Bronchial epithelial cell (primary cell): ENCODE results near the gene SCYGR8. TPM values are rescaled to one million over a fixed set of nuclear protein-coding genes. Genes with fewer than 3 reads are reported as not detected.
A peak's percentile ranks its signal among the peaks of the same experiment; 100 is the strongest.
"Not testable (repeated sequence)": the region's sequence is repeated elsewhere in the genome, so short reads cannot be mapped to it uniquely, and the experiment has no call there.

ENCODE experiments used
- DNase-seq: peaks from one replicate; pipeline ENCODE4 v3.0.0-alpha.2; 2010; ENCODE audit warnings: low read depth
- FAIRE-seq: peaks from 2 replicates; lab custom pipeline; 2011; peaks lifted over from hg19 to GRCh38; lab: Jason Lieb, UNC
- H3K27me3 ChIP-seq: 2 replicates; pipeline ENCODE4 v1.5.1; 2011; ENCODE audit warnings: low read length; ENCODE audit not compliant: control insufficient read depth, insufficient read depth
- H3K36me3 ChIP-seq: 2 replicates; pipeline ENCODE4 v1.5.1; 2011; ENCODE audit warnings: low read length; ENCODE audit not compliant: control insufficient read depth, insufficient read depth
- H3K4me3 ChIP-seq: 2 replicates; pipeline ENCODE4 v1.5.1; 2011; ENCODE audit warnings: mild to moderate bottlenecking, low read depth, low read length, control low read depth
- total RNA-seq: library from RNA; depleted of rRNA; stranded (reverse); fragments of >200 nt; gene quantifications from 2 replicates; pipeline ENCODE4 v1.2.1, GENCODE V29; 2014
- TF ChIP-seq, protein P1 (sequence below): IDR thresholded peaks from 2 replicates; pipeline ENCODE4 v1.5.1; 2011; ENCODE audit warnings: mild to moderate bottlenecking, moderate library complexity, low read length, control low read depth, inconsistent platforms; ENCODE audit not compliant: insufficient read depth, severe bottlenecking

Gene SCYGR8
- total RNA-seq, 1 donor from 2014 or later = not detected

DNA sequence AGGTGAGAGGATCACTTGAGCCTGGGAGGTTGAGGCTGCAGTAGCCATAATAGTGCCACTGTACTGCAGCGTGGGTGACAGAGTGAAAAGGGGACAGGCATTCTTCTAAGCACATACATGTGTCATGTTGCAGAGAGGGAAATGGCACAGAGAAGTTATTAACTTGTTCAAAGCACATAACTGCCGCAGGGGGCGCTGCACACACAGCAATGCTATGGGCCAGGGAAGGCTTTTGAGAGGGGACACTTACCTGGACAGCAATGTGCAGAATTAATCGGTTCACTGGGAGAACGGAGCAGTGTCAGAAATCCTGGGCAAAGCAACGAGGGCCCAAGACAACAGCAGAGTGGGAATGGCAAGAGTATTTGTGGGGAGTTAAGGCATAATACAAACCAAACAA, 2.4 kb downstream of the SCYGR8 start:
- FAIRE-seq = no peak
- H3K36me3 ChIP-seq = no peaks in the 10 kb centered on the region
- H3K4me3 ChIP-seq = no peak overlapping the region
- H3K27me3 ChIP-seq = no peaks in the 10 kb centered on the region
- TF ChIP-seq, protein P1, sequence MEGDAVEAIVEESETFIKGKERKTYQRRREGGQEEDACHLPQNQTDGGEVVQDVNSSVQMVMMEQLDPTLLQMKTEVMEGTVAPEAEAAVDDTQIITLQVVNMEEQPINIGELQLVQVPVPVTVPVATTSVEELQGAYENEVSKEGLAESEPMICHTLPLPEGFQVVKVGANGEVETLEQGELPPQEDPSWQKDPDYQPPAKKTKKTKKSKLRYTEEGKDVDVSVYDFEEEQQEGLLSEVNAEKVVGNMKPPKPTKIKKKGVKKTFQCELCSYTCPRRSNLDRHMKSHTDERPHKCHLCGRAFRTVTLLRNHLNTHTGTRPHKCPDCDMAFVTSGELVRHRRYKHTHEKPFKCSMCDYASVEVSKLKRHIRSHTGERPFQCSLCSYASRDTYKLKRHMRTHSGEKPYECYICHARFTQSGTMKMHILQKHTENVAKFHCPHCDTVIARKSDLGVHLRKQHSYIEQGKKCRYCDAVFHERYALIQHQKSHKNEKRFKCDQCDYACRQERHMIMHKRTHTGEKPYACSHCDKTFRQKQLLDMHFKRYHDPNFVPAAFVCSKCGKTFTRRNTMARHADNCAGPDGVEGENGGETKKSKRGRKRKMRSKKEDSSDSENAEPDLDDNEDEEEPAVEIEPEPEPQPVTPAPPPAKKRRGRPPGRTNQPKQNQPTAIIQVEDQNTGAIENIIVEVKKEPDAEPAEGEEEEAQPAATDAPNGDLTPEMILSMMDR = peak; percentile 30
- DNase-seq = peak; percentile 8

DNA sequence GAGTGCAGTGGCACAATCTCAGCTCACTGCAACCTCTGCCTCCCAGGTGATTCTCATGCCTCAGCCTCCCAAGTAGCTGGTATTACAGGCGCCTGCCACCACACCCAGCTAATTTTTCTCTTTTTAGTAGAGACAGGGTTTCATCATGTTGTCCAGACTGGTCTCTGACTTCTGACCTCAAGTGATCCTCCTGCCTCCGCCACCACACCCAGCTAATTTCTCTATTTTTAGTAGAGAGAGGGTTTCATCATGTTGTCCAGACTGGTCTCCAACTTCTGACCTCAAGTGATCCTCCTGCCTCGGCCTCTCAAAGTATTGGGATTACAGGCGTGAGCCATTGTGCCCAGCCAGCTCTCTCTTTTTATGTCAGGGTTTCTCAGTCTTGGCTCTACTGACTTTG, 10.6 kb downstream of the SCYGR8 start:
- FAIRE-seq, DNase-seq, H3K36me3 ChIP-seq, H3K4me3 ChIP-seq, H3K27me3 ChIP-seq: not testable (repeated sequence)

DNA sequence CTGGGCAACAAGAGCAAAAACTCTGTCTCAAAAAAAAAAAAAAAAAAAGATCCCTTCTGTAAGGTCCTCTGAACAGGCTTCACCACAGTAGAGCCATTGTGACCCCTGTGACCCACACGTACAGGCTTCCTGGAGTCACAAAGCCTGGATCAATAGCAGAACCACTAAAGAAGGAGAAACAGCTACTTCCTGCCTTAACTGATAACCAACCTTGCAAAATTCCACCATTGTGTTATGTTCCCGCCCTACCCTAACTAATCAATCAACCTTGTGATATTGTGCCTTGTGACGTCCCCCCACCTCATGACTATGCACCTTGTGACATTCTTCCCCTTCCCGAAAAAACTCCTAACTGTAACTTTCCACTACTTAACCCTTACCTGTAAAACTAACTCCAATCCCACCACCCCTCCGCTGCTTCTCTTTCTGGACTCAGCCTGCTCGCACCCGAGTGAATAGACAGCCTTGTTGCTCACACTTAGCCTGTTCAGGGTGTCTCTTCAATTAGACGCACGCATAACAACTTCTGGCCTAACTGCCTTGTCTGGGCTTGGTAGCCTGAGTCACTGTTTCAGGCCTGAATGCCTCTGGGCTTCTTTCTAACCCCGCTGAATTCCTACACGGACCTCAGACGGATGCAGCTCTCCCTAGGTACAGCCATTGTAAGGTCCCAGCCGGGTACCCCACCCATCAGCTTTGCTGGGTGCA, 13.9 kb downstream of the SCYGR8 start:
- DNase-seq (peak; percentile 73), FAIRE-seq (peak; percentile 36)
- H3K36me3 ChIP-seq = no peaks in the 10 kb centered on the region
- H3K4me3 ChIP-seq = no peak overlapping the region
- TF ChIP-seq, protein P1 = no peak
- H3K27me3 ChIP-seq = no peaks in the 10 kb centered on the region

DNA sequence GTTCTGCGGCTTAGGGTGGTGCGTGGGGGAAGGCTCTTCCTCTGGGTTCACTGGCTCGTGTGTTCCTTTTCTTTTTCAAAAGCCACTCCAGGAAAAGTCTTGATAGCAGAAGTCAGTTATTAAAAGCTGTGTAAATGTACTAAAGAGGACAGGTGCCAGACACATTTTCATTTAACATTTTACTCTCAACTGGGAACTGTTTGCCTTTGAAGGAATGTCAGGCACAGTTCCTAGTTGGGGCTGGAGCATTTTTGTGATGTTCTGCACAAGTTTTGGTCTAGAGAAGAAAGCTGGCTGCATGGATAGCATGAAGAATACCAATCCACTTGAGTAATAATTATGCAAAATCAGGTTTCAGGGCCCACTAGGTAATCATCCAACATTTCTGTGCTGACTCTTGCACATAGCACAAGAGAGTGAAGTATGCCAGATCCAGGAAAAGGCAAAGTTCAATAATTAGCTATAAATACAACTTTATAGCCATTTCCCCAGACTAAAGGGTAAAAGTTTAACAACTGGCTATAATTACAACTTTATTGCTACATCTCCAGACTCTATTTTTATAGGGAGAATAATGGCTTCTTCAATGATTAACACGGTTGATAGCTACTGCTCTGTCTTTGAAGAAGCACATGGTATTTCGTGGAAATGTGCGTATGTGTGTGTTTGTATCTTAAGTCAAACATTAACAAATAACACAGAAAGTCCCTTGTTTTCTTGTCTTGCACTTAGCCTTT, 16.2 kb downstream of the SCYGR8 start:
- Histone ChIP-seq H3K27me3 (no peaks in the 10 kb centered on the region), H3K4me3 (no peak overlapping the region), H3K36me3 (no peaks in the 10 kb centered on the region)
- DNase-seq (no peak), FAIRE-seq (peak; percentile 32)
- TF ChIP-seq, protein P1 = no peak

DNA sequence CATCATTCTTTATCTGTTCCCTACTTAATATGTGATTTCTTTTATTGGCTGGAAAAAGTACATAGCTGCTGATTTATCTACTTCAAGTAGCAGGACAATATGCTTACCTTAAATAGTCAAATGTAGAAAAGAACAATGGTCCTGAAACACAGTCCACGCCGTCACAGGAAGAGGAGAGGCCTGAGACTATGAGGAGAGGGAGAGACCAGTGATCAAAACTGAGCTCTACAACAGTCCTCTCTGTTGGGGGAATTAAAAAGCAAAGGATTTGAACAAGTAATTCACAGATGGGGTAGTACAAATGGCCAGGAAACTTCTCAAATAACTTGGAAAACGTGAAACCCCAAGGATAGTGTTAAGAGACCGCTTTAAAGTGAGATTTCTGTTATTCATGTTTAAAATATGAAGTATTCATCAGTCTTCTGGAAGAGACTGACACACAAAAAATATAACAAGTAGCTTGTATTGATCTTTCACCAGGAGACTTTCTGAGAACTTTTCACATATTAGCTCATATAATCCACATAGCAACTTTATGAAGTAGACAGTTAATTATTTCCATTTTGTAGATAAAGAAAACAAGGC, 20.2 kb downstream of the SCYGR8 start:
- TF ChIP-seq, protein P1 = no peak
- no peak for FAIRE-seq

DNA sequence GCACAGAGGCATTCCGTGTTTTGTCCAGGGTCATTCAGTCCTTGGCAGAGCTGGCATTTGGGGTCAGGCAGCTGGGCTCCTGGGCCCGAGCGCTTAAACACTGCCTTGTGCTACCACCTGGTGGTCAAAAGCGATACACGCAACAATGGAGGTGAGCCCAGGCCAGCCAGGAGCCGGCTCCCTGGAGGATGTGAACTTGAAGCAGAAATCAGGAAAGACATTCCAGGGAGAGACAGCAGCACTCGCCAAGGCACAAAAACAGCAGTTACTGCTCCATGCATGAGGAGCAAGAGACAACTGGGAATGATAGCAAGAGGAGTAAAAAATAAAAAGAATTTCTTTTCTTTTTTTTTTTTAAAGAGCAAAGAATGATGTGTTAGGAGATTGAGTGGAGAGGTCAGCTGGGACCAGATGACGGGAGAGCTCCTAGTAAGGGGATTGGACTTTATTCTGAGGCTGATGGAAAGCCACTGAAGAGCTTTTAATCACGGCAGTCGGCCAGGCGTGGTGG, 20.7 kb downstream of the SCYGR8 start:
- no peak for FAIRE-seq

More for the DNA sequence above, 20.2 kb downstream of the SCYGR8 start:
- no peak for DNase-seq
- Histone ChIP-seq H3K36me3 (no peaks in the 10 kb centered on the region), H3K4me3 (no peak overlapping the region), H3K27me3 (no peaks in the 10 kb centered on the region)

More for the DNA sequence above, 20.7 kb downstream of the SCYGR8 start:
- TF ChIP-seq, protein P1 = peak; percentile 85
- Histone ChIP-seq H3K27me3 (no peaks in the 10 kb centered on the region), H3K4me3 (no peak overlapping the region), H3K36me3 (no peaks in the 10 kb centered on the region)
- peak; percentile 62 for DNase-seq
